Measurements from ENCODE around the gene EYA2. TPM values are rescaled to one million over a fixed set of nuclear protein-coding genes. Genes with fewer than 3 reads are reported as not detected.

EYA2 gene
- total RNA-seq, 1 experiment from 2014 or later, result not detected

GRCh38 chr20:47213966-47214365, 319.3 kb downstream of the EYA2 start:
- no peaks in the 10 kb centered on the region for H3K27me3 Mint-ChIP-seq (ENCODE audit: insufficient read depth, unreplicated experiment)
- POLR2A ChIA-PET, result interaction anchor here (1.8 kb wide), 1 partner anchor 9 kb away, joined by 6 read pairs; no protein-coding TSS in a partner anchor
- H3K4me1 Mint-ChIP-seq (ENCODE audit: insufficient read depth, unreplicated experiment), result peaks cover 5% of the 10 kb centered on the region
- no peak for DNase-seq (ENCODE audit: unreplicated experiment)
- CTCF ChIA-PET, result interaction anchor here (0.6 to 4.6 kb wide), 11 partner anchors 8 to 456 kb away, joined by 3 to 28 read pairs (median 4); no protein-coding TSS in a partner anchor
- intact Hi-C loops (cut with micrococcal nuclease), result no loop called here
- TF ChIP-seq CTCF (IDR thresholded peaks at IDR 0.05; ENCODE audit: unreplicated experiment), result no peak
- H3K4me3 Mint-ChIP-seq (ENCODE audit: unreplicated experiment), result no peak overlapping the region
- peaks cover 36% of the 10 kb centered on the region for H3K36me3 Mint-ChIP-seq (ENCODE audit: insufficient read depth, unreplicated experiment)
- no peak overlapping the region for H3K27ac Mint-ChIP-seq (ENCODE audit: low read depth, unreplicated experiment)
- H3K9me3 Mint-ChIP-seq (ENCODE audit: unreplicated experiment), result no peaks in the 10 kb centered on the region
- BruUV-seq (replicated peaks), result no TSS peak

- BruUV-seq (replicated peaks), result no TSS peak
These were observed 321.2 kb downstream of the EYA2 start for GRCh38 chr20:47215653-47216397.

GRCh38 chr20:47216819-47217410, 322.3 kb downstream of the EYA2 start:
- H3K4me1 Mint-ChIP-seq (ENCODE audit: insufficient read depth, unreplicated experiment), result peaks cover 5% of the 10 kb centered on the region
- H3K4me3 Mint-ChIP-seq (ENCODE audit: unreplicated experiment), result no peak overlapping the region
- peaks cover 66% of the 10 kb centered on the region for H3K36me3 Mint-ChIP-seq (ENCODE audit: insufficient read depth, unreplicated experiment)
- intact Hi-C loops (cut with micrococcal nuclease), result no loop called here
- ChIA-PET CTCF (interaction anchor here (0.6 to 3.9 kb wide), 7 partner anchors 10 to 459 kb away, joined by 3 to 30 read pairs (median 5); no protein-coding TSS in a partner anchor), POLR2A (no interaction called here)
- no TSS peak for BruUV-seq (replicated peaks)
- no peak for DNase-seq (ENCODE audit: unreplicated experiment)
- no peaks in the 10 kb centered on the region for H3K9me3 Mint-ChIP-seq (ENCODE audit: unreplicated experiment)
- H3K27me3 Mint-ChIP-seq (ENCODE audit: insufficient read depth, unreplicated experiment), result no peaks in the 10 kb centered on the region
- TF ChIP-seq CTCF (IDR thresholded peaks at IDR 0.05; ENCODE audit: unreplicated experiment), result no peak
- no peak overlapping the region for H3K27ac Mint-ChIP-seq (ENCODE audit: low read depth, unreplicated experiment)

More at GRCh38 chr20:47215653-47216397, 321.2 kb downstream of the EYA2 start:
- intact Hi-C loops (cut with micrococcal nuclease), result no loop called here
- DNase-seq (ENCODE audit: unreplicated experiment), result no peak
- H3K4me1 Mint-ChIP-seq (ENCODE audit: insufficient read depth, unreplicated experiment), result peaks cover 5% of the 10 kb centered on the region
- no peaks in the 10 kb centered on the region for H3K27me3 Mint-ChIP-seq (ENCODE audit: insufficient read depth, unreplicated experiment)
- no peak overlapping the region for H3K4me3 Mint-ChIP-seq (ENCODE audit: unreplicated experiment)
- H3K27ac Mint-ChIP-seq (ENCODE audit: low read depth, unreplicated experiment), result peak overlapping the region; percentile 57
- TF ChIP-seq CTCF (IDR thresholded peaks at IDR 0.05; ENCODE audit: unreplicated experiment), result no peak
- H3K36me3 Mint-ChIP-seq (ENCODE audit: insufficient read depth, unreplicated experiment), result peaks cover 55% of the 10 kb centered on the region
- ChIA-PET POLR2A (interaction anchor here (0.7 kb wide), 1 partner anchor 145 kb away, joined by 3 read pairs; no protein-coding TSS in a partner anchor), CTCF (interaction anchor here (0.5 to 4.6 kb wide), 9 partner anchors 10 to 458 kb away, joined by 3 to 28 read pairs (median 7); no protein-coding TSS in a partner anchor)
- H3K9me3 Mint-ChIP-seq (ENCODE audit: unreplicated experiment), result no peaks in the 10 kb centered on the region

Data from MCF 10A (cell line).